Hepatocyte (in vitro differentiated cells): ENCODE data around the gene MRPL9. TPM values are rescaled to one million over a fixed set of nuclear protein-coding genes. Genes with fewer than 3 reads are reported as not detected.

Experiments used
- DNase-seq: peaks from one replicate; pipeline ENCODE4 v3.0.0-alpha.2; 2016; ENCODE audit warnings: low spot score
- H2AFZ ChIP-seq: fragments of 200-600 bp; sonication (generic); 2 replicates; pipeline ENCODE4 v1.6.0; 2016; ENCODE audit warnings: antibody characterized with exemption, mild to moderate bottlenecking
- H3K27ac ChIP-seq: fragments of 200-600 bp; sonication (generic); 2 replicates; pipeline ENCODE4 v1.5.1; 2016; ENCODE audit warnings: mild to moderate bottlenecking
- H3K27me3 ChIP-seq: fragments of 200-600 bp; sonication (generic); 2 replicates; pipeline ENCODE4 v1.6.1; 2016
- H3K36me3 ChIP-seq: fragments of 200-600 bp; sonication (generic); replicated peaks from 2 replicates; pipeline ENCODE4 v1.5.1; 2016; ENCODE audit warnings: low read depth; ENCODE audit not compliant: insufficient read depth
- H3K4me1 ChIP-seq: fragments of 200-600 bp; sonication (generic); 2 replicates; pipeline ENCODE4 v1.5.1; 2016; ENCODE audit warnings: mild to moderate bottlenecking, moderate library complexity; ENCODE audit not compliant: insufficient read depth
- H3K4me2 ChIP-seq: fragments of 200-600 bp; sonication (generic); 2 replicates; pipeline ENCODE4 v1.6.0; 2016
- H3K4me3 ChIP-seq: fragments of 200-600 bp; sonication (generic); 2 replicates; pipeline ENCODE4 v1.5.1; 2016; ENCODE audit warnings: mild to moderate bottlenecking
- H3K79me2 ChIP-seq: fragments of 200-600 bp; sonication (generic); 2 replicates; pipeline ENCODE4 v1.6.0; 2017; ENCODE audit warnings: mild to moderate bottlenecking
- H3K9me2 ChIP-seq: fragments of 200-600 bp; sonication (generic); replicated peaks from 2 replicates; pipeline ENCODE4 v1.6.0; 2017; ENCODE audit warnings: mild to moderate bottlenecking; ENCODE audit not compliant: insufficient read depth
- H3K9me3 ChIP-seq: fragments of 200-600 bp; sonication (generic); 2 replicates; pipeline ENCODE4 v1.5.1; 2016; ENCODE audit warnings: low read depth, mild to moderate bottlenecking
- H4K20me1 ChIP-seq: fragments of 200-600 bp; sonication (generic); 2 replicates; pipeline ENCODE4 v1.6.0; 2016; ENCODE audit warnings: mild to moderate bottlenecking; ENCODE audit not compliant: insufficient read depth, poor library complexity, severe bottlenecking
- CTCF ChIP-seq: fragments of 200-600 bp; sonication (generic); IDR thresholded peaks from 2 replicates; pipeline ENCODE4 v1.5.1; 2016; ENCODE audit warnings: antibody characterized with exemption, mild to moderate bottlenecking; ENCODE audit not compliant: poor library complexity
- EZH2 ChIP-seq: fragments of 200-600 bp; sonication (generic); IDR thresholded peaks from 2 replicates; pipeline ENCODE4 v1.6.1; 2016; ENCODE audit warnings: antibody characterized with exemption, mild to moderate bottlenecking, borderline replicate concordance
- EZH2phosphoT487 ChIP-seq: fragments of 200-600 bp; sonication (generic); IDR thresholded peaks from one replicate; pipeline ENCODE4 v1.6.1; 2018; ENCODE audit warnings: antibody characterized with exemption, mild to moderate bottlenecking, low read depth, moderate library complexity; ENCODE audit not compliant: unreplicated experiment, severe bottlenecking
- WGBS: methylation state at CpG from one replicate; pipeline ENCODE4 v1.1.6; 2016; ENCODE audit warnings: low lambda C conversion rate; ENCODE audit errors: missing lambda C conversion rate; 5-methylcytosine and 5-hydroxymethylcytosine counted together
- polyA plus RNA-seq: library from polyadenylated mRNA; unstranded; fragments of >200 nt; fragmentation: Nextera tagmentation; extraction: Ambion mirVana; gene quantifications from 2 replicates; pipeline ENCODE4 v1.2.1, GENCODE V29; 2016
- total RNA-seq: library from RNA; depleted of rRNA; stranded (reverse); fragments of >200 nt; gene quantifications from 2 replicates; pipeline ENCODE4 v1.2.3, GENCODE V29; 2014

Gene MRPL9
- total and polyA plus RNA-seq, 2 experiments from 2014 or later, result 50.3 to 72.5 TPM

- no peaks in the 10 kb centered on the region for H3K9me3 ChIP-seq
- H4K20me1 ChIP-seq, result no peaks in the 10 kb centered on the region
- 71% methylated on average over 8 of the region's 8 CpGs for WGBS
- H3K36me3 ChIP-seq, result no peaks in the 10 kb centered on the region
- H3K9me2 ChIP-seq, result no peaks in the 10 kb centered on the region
- H2AFZ ChIP-seq, result no peak overlapping the region
- H3K27ac ChIP-seq, result no peak overlapping the region
- no peak overlapping the region for H3K4me2 ChIP-seq
- no peaks in the 10 kb centered on the region for H3K27me3 ChIP-seq
- DNase-seq, result no peak
- no peaks in the 10 kb centered on the region for H3K79me2 ChIP-seq
- TF ChIP-seq EZH2phosphoT487 (no peak), EZH2 (no peak), CTCF (no peak)
- H3K4me1 ChIP-seq, result no peaks in the 10 kb centered on the region
- H3K4me3 ChIP-seq, result no peak overlapping the region
Measured at GRCh38 chr1:151809290-151809984, 46.1 kb upstream of the MRPL9 start.

- H3K9me3 ChIP-seq, result no peaks in the 10 kb centered on the region
- no peaks in the 10 kb centered on the region for H3K4me1 ChIP-seq
- WGBS, result 86% methylated on average over 1 of the region's 1 CpG
- no peak overlapping the region for H3K4me3 ChIP-seq
- H3K9me2 ChIP-seq, result no peaks in the 10 kb centered on the region
- no peaks in the 10 kb centered on the region for H3K36me3 ChIP-seq
- no peak for TF ChIP-seq CTCF
- no peak for TF ChIP-seq EZH2phosphoT487
- no peak for TF ChIP-seq EZH2
- H3K27me3 ChIP-seq, result peaks cover 13% of the 10 kb centered on the region
- DNase-seq, result no peak
- H2AFZ ChIP-seq, result no peak overlapping the region
- no peak overlapping the region for H3K4me2 ChIP-seq
- no peak overlapping the region for H3K27ac ChIP-seq
- no peaks in the 10 kb centered on the region for H3K79me2 ChIP-seq
- no peaks in the 10 kb centered on the region for H4K20me1 ChIP-seq
Measured at GRCh38 chr1:151807766-151808165, 44.5 kb upstream of the MRPL9 start.

- H3K4me1 ChIP-seq, result no peaks in the 10 kb centered on the region
Measured at GRCh38 chr1:151807131-151807530, 43.8 kb upstream of the MRPL9 start.

More at GRCh38 chr1:151807131-151807530, 43.8 kb upstream of the MRPL9 start:
- DNase-seq, result no peak
- no peak overlapping the region for H3K27ac ChIP-seq
- H3K9me2 ChIP-seq, result no peaks in the 10 kb centered on the region
- H3K4me2 ChIP-seq, result no peak overlapping the region
- no peak overlapping the region for H3K4me3 ChIP-seq
- no peaks in the 10 kb centered on the region for H3K9me3 ChIP-seq
- TF ChIP-seq EZH2 (no peak), EZH2phosphoT487 (no peak), CTCF (no peak)
- H3K79me2 ChIP-seq, result no peaks in the 10 kb centered on the region
- peaks cover 13% of the 10 kb centered on the region for H3K27me3 ChIP-seq
- no peaks in the 10 kb centered on the region for H3K36me3 ChIP-seq
- H2AFZ ChIP-seq, result no peak overlapping the region
- 80% methylated on average over 5 of the region's 5 CpGs for WGBS
- no peaks in the 10 kb centered on the region for H4K20me1 ChIP-seq
